Measurements from ENCODE around the gene AMPH.

AMPH gene

GRCh38 chr7:38563741-38564140 is 67.4 kb downstream of the AMPH start:
- no peak overlapping the region for H3K4me3 ChIP-seq (ENCODE audit: low read depth, low read length)
- TF ChIP-seq, protein P1, sequence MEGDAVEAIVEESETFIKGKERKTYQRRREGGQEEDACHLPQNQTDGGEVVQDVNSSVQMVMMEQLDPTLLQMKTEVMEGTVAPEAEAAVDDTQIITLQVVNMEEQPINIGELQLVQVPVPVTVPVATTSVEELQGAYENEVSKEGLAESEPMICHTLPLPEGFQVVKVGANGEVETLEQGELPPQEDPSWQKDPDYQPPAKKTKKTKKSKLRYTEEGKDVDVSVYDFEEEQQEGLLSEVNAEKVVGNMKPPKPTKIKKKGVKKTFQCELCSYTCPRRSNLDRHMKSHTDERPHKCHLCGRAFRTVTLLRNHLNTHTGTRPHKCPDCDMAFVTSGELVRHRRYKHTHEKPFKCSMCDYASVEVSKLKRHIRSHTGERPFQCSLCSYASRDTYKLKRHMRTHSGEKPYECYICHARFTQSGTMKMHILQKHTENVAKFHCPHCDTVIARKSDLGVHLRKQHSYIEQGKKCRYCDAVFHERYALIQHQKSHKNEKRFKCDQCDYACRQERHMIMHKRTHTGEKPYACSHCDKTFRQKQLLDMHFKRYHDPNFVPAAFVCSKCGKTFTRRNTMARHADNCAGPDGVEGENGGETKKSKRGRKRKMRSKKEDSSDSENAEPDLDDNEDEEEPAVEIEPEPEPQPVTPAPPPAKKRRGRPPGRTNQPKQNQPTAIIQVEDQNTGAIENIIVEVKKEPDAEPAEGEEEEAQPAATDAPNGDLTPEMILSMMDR (conservative IDR thresholded peaks at IDR 0.05; ENCODE audit: low read depth, low read length) = no peak
- no peak for DNase-seq (ENCODE audit: low read depth)

GRCh38 chr7:38561166-38561565 is 70.0 kb downstream of the AMPH start:
- DNase-seq (ENCODE audit: low read depth) = no peak
- TF ChIP-seq, protein P1 (conservative IDR thresholded peaks at IDR 0.05; ENCODE audit: low read depth, low read length) = no peak
- H3K4me3 ChIP-seq (ENCODE audit: low read depth, low read length) = no peak overlapping the region

DNA sequence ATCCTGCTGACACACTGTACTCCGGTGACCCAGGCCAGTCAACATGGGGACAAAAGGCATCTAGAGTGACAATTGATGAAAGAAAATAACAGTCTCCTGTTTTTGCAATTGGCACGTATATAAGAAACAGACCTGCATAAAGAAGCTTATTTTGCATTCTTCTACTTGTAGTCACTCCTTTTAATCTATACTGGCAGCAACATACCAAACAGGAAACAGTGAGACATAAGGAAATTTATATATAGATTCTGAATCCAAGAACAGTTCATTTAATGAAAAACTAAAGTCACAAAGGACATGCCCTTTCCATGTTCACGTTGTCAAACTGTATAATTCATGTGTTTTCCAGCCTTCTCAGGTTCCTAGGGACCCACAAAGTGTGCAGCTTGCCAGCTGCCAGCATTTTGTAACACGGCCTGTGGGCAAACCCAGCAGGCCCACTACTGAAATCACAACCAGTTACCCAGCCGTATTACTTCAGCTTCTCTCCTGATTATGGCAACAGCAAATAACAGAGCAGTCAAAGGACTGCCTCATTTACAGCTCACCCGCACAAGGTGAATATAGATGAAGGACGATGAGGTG is 72.3 kb downstream of the AMPH start:
- no peak for DNase-seq (ENCODE audit: low read depth)
- TF ChIP-seq, protein P1 (conservative IDR thresholded peaks at IDR 0.05; ENCODE audit: low read depth, low read length) = no peak
- H3K4me3 ChIP-seq (ENCODE audit: low read depth, low read length) = no peak overlapping the region

DNA sequence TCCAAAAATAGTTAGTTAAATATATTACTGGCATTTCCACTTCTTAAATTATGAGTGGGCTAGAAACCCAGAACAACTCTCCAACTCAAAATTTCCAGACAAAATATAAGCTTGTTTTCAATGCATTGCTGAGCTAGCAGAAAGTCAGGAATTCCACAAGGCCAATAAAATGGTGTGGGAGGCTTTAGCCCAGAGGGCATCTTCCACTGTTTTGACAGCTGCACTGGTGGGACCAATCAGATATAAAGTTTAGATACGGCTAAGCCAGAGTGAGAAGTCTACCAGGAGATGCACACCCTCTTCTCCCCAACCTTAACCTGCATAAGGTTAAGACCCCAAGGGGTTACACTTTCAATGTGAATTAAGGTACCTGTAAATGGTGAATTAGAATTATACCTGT is 76.6 kb downstream of the AMPH start:
- DNase-seq (ENCODE audit: low read depth) = no peak
- TF ChIP-seq, protein P1 (conservative IDR thresholded peaks at IDR 0.05; ENCODE audit: low read depth, low read length) = no peak
- H3K4me3 ChIP-seq (ENCODE audit: low read depth, low read length) = no peak overlapping the region

DNA sequence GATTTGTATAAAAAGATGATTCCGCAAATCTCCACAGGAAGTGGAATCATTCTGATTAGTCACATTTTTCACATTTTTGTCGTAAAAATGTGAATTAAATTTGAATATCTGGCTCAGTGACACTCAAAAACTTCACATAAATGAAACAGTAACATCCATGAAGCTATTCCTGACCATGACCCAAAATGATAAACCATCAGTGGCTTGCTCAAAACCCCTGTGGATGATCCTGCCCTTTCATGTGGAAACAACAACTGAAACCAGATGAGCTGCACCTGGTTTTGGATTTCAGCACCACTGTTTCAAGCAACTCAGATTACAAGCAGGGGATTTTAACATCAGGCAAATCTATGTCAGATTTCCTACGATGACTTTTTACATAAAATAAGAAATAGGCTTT is 80.3 kb downstream of the AMPH start:
- no peak for DNase-seq (ENCODE audit: low read depth)
- TF ChIP-seq, protein P1 (conservative IDR thresholded peaks at IDR 0.05; ENCODE audit: low read depth, low read length) = no peak

DNA sequence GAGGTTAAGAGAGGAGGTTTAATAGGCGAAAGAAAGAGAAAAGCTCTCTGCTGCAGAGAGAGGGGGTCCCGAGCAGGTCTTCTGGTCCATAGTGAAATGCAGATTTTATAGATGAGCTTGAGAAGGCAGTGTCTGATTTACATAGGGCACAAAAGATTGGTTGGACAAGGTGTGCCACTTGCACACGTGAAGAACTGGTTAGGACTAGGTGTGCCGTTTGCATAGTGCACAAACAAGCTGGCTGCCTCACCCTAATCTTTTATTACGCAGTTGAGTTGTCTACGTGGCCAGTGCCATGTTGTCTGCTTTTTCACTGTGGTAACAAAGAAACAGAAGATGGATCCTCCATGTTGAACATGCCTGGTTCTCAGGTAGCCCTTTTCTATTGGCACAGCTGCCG is 82.6 kb downstream of the AMPH start:
- no peak overlapping the region for H3K4me3 ChIP-seq (ENCODE audit: low read depth, low read length)
- TF ChIP-seq, protein P1 (conservative IDR thresholded peaks at IDR 0.05; ENCODE audit: low read depth, low read length) = no peak
- no peak for DNase-seq (ENCODE audit: low read depth)

More for the DNA sequence above, 80.3 kb downstream of the AMPH start:
- no peak overlapping the region for H3K4me3 ChIP-seq (ENCODE audit: low read depth, low read length)

DNA sequence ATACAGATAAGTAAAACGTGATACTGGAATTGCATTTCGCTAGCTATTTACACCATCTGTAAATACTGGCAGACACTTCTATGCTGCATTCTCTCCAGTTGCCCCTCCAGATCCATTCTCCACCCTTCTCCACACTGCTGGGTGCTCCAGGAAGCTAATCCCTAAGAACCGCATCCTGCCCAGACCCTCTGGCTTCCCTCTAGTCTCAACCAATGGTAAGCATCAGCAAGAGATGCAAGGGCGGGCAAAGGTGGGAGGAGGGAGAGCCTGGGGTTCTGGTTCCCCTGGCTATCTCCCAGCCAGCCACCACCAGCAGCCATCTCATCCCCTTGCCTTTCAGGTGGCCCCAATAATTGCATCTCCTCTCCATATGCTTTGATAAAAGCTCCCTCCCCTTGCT is 84.4 kb downstream of the AMPH start:
- no peak for DNase-seq (ENCODE audit: low read depth)
- TF ChIP-seq, protein P1 (conservative IDR thresholded peaks at IDR 0.05; ENCODE audit: low read depth, low read length) = no peak

More for the DNA sequence above, 84.4 kb downstream of the AMPH start:
- H3K4me3 ChIP-seq (ENCODE audit: low read depth, low read length) = no peak overlapping the region
